Aorta (tissue), 5 donors: Measurements from ENCODE around the gene ARID1B. TPM values are rescaled to one million over a fixed set of nuclear protein-coding genes. Genes with fewer than 3 reads are reported as not detected.

ENCODE experiments used
- ATAC-seq: fragments of 200-7000 bp; cut with Tn5 transposase; one replicate; pipeline ENCODE4 v1.9.1; 2022; ENCODE audit warnings: moderate library complexity; ENCODE audit not compliant: low FRiP score
- DNase-seq, 2 donors: peaks; one replicate each; pipeline ENCODE4 v3.0.0-alpha.2; 2020
- H3K27ac ChIP-seq, 2 donors: one replicate each; pipeline ENCODE4 v1.5.1; 2013; ENCODE audit warnings: low read length in 2 of 2, mild to moderate bottlenecking in 2 of 2, moderate library complexity in 2 of 2, control low read depth in 1 of 2, inconsistent platforms in 1 of 2, low read depth in 1 of 2
- H3K27me3 ChIP-seq, 2 donors: one replicate each; pipeline ENCODE4 v1.6.1; 2013; ENCODE audit warnings: control low read depth in 1 of 2, low read length in 1 of 2, mild to moderate bottlenecking in 1 of 2, moderate library complexity in 1 of 2; ENCODE audit not compliant: insufficient read depth in 2 of 2, control insufficient read depth in 1 of 2
- H3K36me3 ChIP-seq, 2 donors: one replicate each; pipeline ENCODE4 v1.6.1; 2013; ENCODE audit warnings: control low read depth in 1 of 2, low read length in 1 of 2, mild to moderate bottlenecking in 1 of 2; ENCODE audit not compliant: insufficient read depth in 2 of 2, control insufficient read depth in 1 of 2
- H3K4me1 ChIP-seq, 2 donors: one replicate each; pipeline ENCODE4 v1.6.1; 2013; ENCODE audit warnings: low read length in 2 of 2, control low read depth in 1 of 2, mild to moderate bottlenecking in 1 of 2, moderate library complexity in 1 of 2; ENCODE audit not compliant: insufficient read depth in 2 of 2, control insufficient read depth in 1 of 2
- H3K4me3 ChIP-seq, 2 donors: one replicate each; pipeline ENCODE4 v1.5.1; 2013; ENCODE audit warnings: low read length in 2 of 2, control low read depth in 1 of 2, mild to moderate bottlenecking in 1 of 2
- H3K9me3 ChIP-seq: one replicate; pipeline ENCODE4 v1.6.1; 2013; ENCODE audit warnings: mild to moderate bottlenecking, low read length; ENCODE audit not compliant: control insufficient read depth
- WGBS, 2 donors: extraction: QIAGEN DNeasy Blood & Tissue Kit; methylation state at CpG; one replicate each; pipeline ENCODE4 v1.1.7; 2013; 5-methylcytosine and 5-hydroxymethylcytosine counted together
- intact Hi-C, 2 donors: fragments of 100-400 bp; cut with DNase I; formaldehyde crosslinking; loops; one replicate each; pipeline versions ENCODE4 v1.14.2 to v1.15.0; 2022
- polyA plus RNA-seq, 2 donors: library from polyadenylated mRNA; stranded (reverse); fragments of 200-250 nt; gene quantifications; one replicate each; pipeline ENCODE4 v1.2.3, GENCODE V29; 2013
- total RNA-seq, 2 donors: library from RNA; stranded (reverse); fragmentation: NEBNext Ultra II Directional; extraction: Animal tissue kit (Norgen Biotek cat#: 25700); gene quantifications; one replicate each; pipeline ENCODE4 v1.2.1, GENCODE V29; 2021
- donor health status: healthy with polysubstance abuse.
- donor health status: Bipolar disorder and iron deficiency.
- donor health status: DM: no; HTN: no; CAD: no.
- donor health status: DM: no; HTN: no; CAD: no.
- donor health status: DM: yes; HTN: yes; CAD: no.

The ARID1B gene
- total and polyA plus RNA-seq, 4 donors = 6.5 to 143 (median 54.5) TPM

GRCh38 chr6:156967852-156968251 lies 190.7 kb downstream of the ARID1B start:
- Histone ChIP-seq H3K27me3 (no peaks in the 10 kb centered on the region), H3K4me3 (no peak overlapping the region), H3K27ac (no peak overlapping the region), H3K36me3 (no peaks in the 10 kb centered on the region), H3K4me1 (peaks cover 5% of the 10 kb centered on the region in 2 donors), H3K9me3 (no peaks in the 10 kb centered on the region)
- 94 to 95% methylated on average over 4 of the region's 4 CpGs for WGBS, 2 donors
- ATAC-seq (no peak), DNase-seq (no peak)
- intact Hi-C loops = no loop called here

- no peaks in the 10 kb centered on the region for H3K9me3 ChIP-seq
- H3K27me3 ChIP-seq = no peaks in the 10 kb centered on the region
- H3K36me3 ChIP-seq = no peaks in the 10 kb centered on the region
- 90 to 94% methylated on average over 5 of the region's 5 CpGs for WGBS, 2 donors
- H3K4me3 ChIP-seq = no peak overlapping the region
- H3K4me1 ChIP-seq = peaks cover 3 to 5% of the 10 kb centered on the region in 2 donors
- intact Hi-C loops = no loop called here
- DNase-seq = no peak
- H3K27ac ChIP-seq = no peak overlapping the region
- ATAC-seq = no peak
These were observed 192.1 kb downstream of the ARID1B start for GRCh38 chr6:156969233-156969632.

GRCh38 chr6:156970595-156971112 lies 193.5 kb downstream of the ARID1B start:
- H3K4me3 ChIP-seq = no peak overlapping the region
- H3K4me1 ChIP-seq = peaks cover 3 to 5% of the 10 kb centered on the region in 2 donors
- H3K9me3 ChIP-seq = no peaks in the 10 kb centered on the region
- no peaks in the 10 kb centered on the region for H3K27me3 ChIP-seq
- H3K36me3 ChIP-seq = no peaks in the 10 kb centered on the region
- no peak for ATAC-seq
- intact Hi-C loops = no loop called here
- WGBS, 2 donors = 87 to 91% methylated on average over 2 of the region's 2 CpGs
- DNase-seq = no peak
- H3K27ac ChIP-seq = no peak overlapping the region

- H3K4me3 ChIP-seq = no peak overlapping the region
- 73 to 76% methylated on average over 7 of the region's 7 CpGs for WGBS, 2 donors
- no peak for ATAC-seq
- intact Hi-C loops = no loop called here
- no peak overlapping the region for H3K27ac ChIP-seq
- H3K9me3 ChIP-seq = no peaks in the 10 kb centered on the region
- no peaks in the 10 kb centered on the region for H3K36me3 ChIP-seq
- peaks cover 3 to 5% of the 10 kb centered on the region in 2 donors for H3K4me1 ChIP-seq
- no peaks in the 10 kb centered on the region for H3K27me3 ChIP-seq
- DNase-seq = no peak
These were observed 194.1 kb downstream of the ARID1B start for GRCh38 chr6:156971153-156971885.

- no peaks in the 10 kb centered on the region for H3K36me3 ChIP-seq
- peaks cover 3 to 5% of the 10 kb centered on the region in 2 donors for H3K4me1 ChIP-seq
- H3K27ac ChIP-seq = no peak overlapping the region
- intact Hi-C loops = no loop called here
- no peak for DNase-seq
- H3K4me3 ChIP-seq = no peak overlapping the region
- WGBS, 2 donors = 61 to 71% methylated on average over 3 of the region's 3 CpGs
- no peaks in the 10 kb centered on the region for H3K27me3 ChIP-seq
- no peak for ATAC-seq
- no peaks in the 10 kb centered on the region for H3K9me3 ChIP-seq
These were observed 195.0 kb downstream of the ARID1B start for GRCh38 chr6:156972145-156972544.

GRCh38 chr6:156974830-156975261 lies 197.7 kb downstream of the ARID1B start:
- no peak for DNase-seq
- Histone ChIP-seq H3K27ac (no peak overlapping the region), H3K4me3 (no peak overlapping the region), H3K36me3 (no peaks in the 10 kb centered on the region), H3K9me3 (no peaks in the 10 kb centered on the region), H3K27me3 (no peaks in the 10 kb centered on the region), H3K4me1 (peaks cover 5 to 6% of the 10 kb centered on the region in 2 donors)
- WGBS, 2 donors = 97% methylated on average over 2 of the region's 2 CpGs
- no peak for ATAC-seq
- intact Hi-C loops = no loop called here

GRCh38 chr6:156975414-156975813 lies 198.2 kb downstream of the ARID1B start:
- intact Hi-C loops = no loop called here
- Histone ChIP-seq H3K4me1 (peaks cover 5 to 6% of the 10 kb centered on the region in 2 donors), H3K27ac (no peak overlapping the region), H3K36me3 (no peaks in the 10 kb centered on the region), H3K4me3 (no peak overlapping the region), H3K9me3 (no peaks in the 10 kb centered on the region), H3K27me3 (no peaks in the 10 kb centered on the region)
- WGBS, 2 donors = 96 to 98% methylated on average over 4 of the region's 4 CpGs
- DNase-seq (no peak), ATAC-seq (no peak)

- DNase-seq = no peak
- no peaks in the 10 kb centered on the region for H3K36me3 ChIP-seq
- no peaks in the 10 kb centered on the region for H3K9me3 ChIP-seq
- no peak overlapping the region for H3K27ac ChIP-seq
- no peak overlapping the region for H3K4me3 ChIP-seq
- ATAC-seq = no peak
- H3K27me3 ChIP-seq = no peaks in the 10 kb centered on the region
- 62 to 66% methylated on average over 21 of the region's 21 CpGs for WGBS, 2 donors
- peaks cover 4 to 8% of the 10 kb centered on the region in 2 donors for H3K4me1 ChIP-seq
- intact Hi-C loops = no loop called here
These were observed 199.3 kb downstream of the ARID1B start for GRCh38 chr6:156976216-156977127.
